Ovary (tissue), 9 donors: Measurements from ENCODE around the gene GRK4. TPM values are rescaled to one million over a fixed set of nuclear protein-coding genes. Genes with fewer than 3 reads are reported as not detected.

ENCODE experiments used
- DNase-seq, 5 donors: peaks; one replicate each; pipeline ENCODE4 v3.0.0-alpha.2; 2019 to 2020
- H3K27ac ChIP-seq, 2 donors: fragments of 200-600 bp; one replicate each; pipeline versions ENCODE4 v1.5.1 to v1.8.0; 2019 to 2022
- H3K27me3 ChIP-seq: fragments of 200-600 bp; one replicate; pipeline ENCODE4 v1.8.0; 2022
- H3K36me3 ChIP-seq: fragments of 200-600 bp; sonication (generic); one replicate; pipeline ENCODE4 v1.5.1; 2019
- H3K4me1 ChIP-seq: one replicate; pipeline ENCODE4 v1.8.1; 2013; ENCODE audit warnings: mild to moderate bottlenecking, moderate library complexity; ENCODE audit not compliant: insufficient read depth
- H3K4me3 ChIP-seq: fragments of 200-600 bp; sonication (generic); one replicate; pipeline ENCODE4 v1.5.1; 2017
- H3K9me3 ChIP-seq, 2 donors: fragments of 200-600 bp in 1 of 2; sonication (generic) in 1 of 2; one replicate each; pipeline versions ENCODE4 v1.5.1 to v1.8.1; 2013 to 2019; ENCODE audit warnings: mild to moderate bottlenecking in 1 of 2, moderate library complexity in 1 of 2
- EP300 ChIP-seq: sonication (generic); formaldehyde crosslinking; IDR thresholded peaks from one replicate; pipeline ENCODE4 v1.6.1; 2017; ENCODE audit warnings: antibody characterized with exemption
- POLR2A ChIP-seq: fragments of 450-650 bp; IDR thresholded peaks from one replicate; pipeline ENCODE4 v1.6.1; 2017; ENCODE audit warnings: antibody characterized with exemption, mild to moderate bottlenecking, moderate library complexity
- WGBS, 3 donors: extraction: QIAGEN DNeasy Blood & Tissue Kit in 1 of 3; methylation state at CpG; one replicate each; pipeline versions ENCODE4 v1.1.5 to v1.1.7; 2013 to 2017; 5-methylcytosine and 5-hydroxymethylcytosine counted together
- intact Hi-C, 4 donors: fragments of 100-400 bp; cut with DNase I; formaldehyde crosslinking; loops; one replicate each; pipeline versions ENCODE4 v1.11.0 to v1.15.1; 2022 to 2023
- polyA plus RNA-seq, 2 donors: library from polyadenylated mRNA; stranded (reverse); fragments of 200-250 nt in 1 of 2; fragments of 350-450 nt in 1 of 2; fragmentation: Illumina TruSeq in 1 of 2; extraction: RNeasy Lipid Tissue Mini Kit (QIAGEN cat#74804) in 1 of 2; gene quantifications; one replicate each; pipeline ENCODE4 v1.2.3, GENCODE V29; 2013 to 2014
- total RNA-seq, 7 donors: library from RNA; depleted of rRNA in 2 of 7; stranded (reverse); fragments of >200 nt in 2 of 7; fragmentation: NEBNext Ultra II Directional in 3 of 7; extraction: Animal tissue kit (Norgen Biotek cat#: 25700) in 3 of 7; gene quantifications; one replicate each; pipeline versions ENCODE4 v1.1.0 to v1.2.4, GENCODE V29; 2016 to 2023
- TF ChIP-seq, protein P1 (sequence below), 3 donors: fragments of 450-650 bp in 2 of 3; fragments of 200-600 bp in 1 of 3; IDR thresholded peaks; one replicate each; pipeline versions ENCODE4 v1.5.1 to v1.8.0; 2016 to 2022; ENCODE audit warnings: antibody characterized with exemption in 3 of 3, mild to moderate bottlenecking in 1 of 3
- donor health status: DM: no; HTN: no; CAD: no; lungs with moderate emphysema.
- donor health status: DM: no; HTN: no; CAD: no.
- donor health status: Bipolar disorder and iron deficiency.
- donor health status: DM: yes; HTN: yes; CAD: no.
- donor health status: DM: no; HTN: no; CAD: no.
- donor health status: DM: yes; HTN: yes; CAD: no.

GRK4 gene
- total and polyA plus RNA-seq, 9 donors = 3.3 to 17.6 (median 6.9) TPM

DNA sequence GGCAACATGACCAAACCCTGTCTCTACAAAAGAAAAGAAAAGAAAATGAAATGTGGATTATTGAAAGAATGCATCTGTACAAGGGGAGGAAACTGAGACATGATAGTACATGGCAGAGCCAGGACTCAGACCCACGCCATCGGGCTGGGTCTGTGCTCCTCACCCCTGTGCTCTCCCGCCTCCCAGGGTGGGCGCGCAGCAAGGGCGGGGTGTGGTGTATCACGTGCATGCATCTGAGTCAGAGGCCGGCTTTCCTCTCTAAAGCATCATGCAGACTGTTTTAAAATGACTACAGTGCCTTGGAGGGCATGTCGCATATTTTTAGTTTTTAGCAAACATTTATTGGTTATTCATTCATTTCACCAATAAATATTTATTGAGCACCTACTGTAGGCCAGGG, 63.2 kb downstream of the GRK4 start:
- no peak overlapping the region for H3K4me3 ChIP-seq
- intact Hi-C loops = no loop called here
- no peaks in the 10 kb centered on the region for H3K4me1 ChIP-seq
- TF ChIP-seq, protein P1, sequence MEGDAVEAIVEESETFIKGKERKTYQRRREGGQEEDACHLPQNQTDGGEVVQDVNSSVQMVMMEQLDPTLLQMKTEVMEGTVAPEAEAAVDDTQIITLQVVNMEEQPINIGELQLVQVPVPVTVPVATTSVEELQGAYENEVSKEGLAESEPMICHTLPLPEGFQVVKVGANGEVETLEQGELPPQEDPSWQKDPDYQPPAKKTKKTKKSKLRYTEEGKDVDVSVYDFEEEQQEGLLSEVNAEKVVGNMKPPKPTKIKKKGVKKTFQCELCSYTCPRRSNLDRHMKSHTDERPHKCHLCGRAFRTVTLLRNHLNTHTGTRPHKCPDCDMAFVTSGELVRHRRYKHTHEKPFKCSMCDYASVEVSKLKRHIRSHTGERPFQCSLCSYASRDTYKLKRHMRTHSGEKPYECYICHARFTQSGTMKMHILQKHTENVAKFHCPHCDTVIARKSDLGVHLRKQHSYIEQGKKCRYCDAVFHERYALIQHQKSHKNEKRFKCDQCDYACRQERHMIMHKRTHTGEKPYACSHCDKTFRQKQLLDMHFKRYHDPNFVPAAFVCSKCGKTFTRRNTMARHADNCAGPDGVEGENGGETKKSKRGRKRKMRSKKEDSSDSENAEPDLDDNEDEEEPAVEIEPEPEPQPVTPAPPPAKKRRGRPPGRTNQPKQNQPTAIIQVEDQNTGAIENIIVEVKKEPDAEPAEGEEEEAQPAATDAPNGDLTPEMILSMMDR (IDR thresholded peaks at IDR 0.05) = no peak
- TF ChIP-seq POLR2A (no peak), EP300 (no peak)
- no peaks in the 10 kb centered on the region for H3K9me3 ChIP-seq
- DNase-seq = no peak
- H3K27me3 ChIP-seq = no peaks in the 10 kb centered on the region
- WGBS, 3 donors = 90 to 94% (median 93%) methylated on average over 9 of the region's 9 CpGs
- H3K36me3 ChIP-seq = no peaks in the 10 kb centered on the region
- no peak overlapping the region for H3K27ac ChIP-seq

DNA sequence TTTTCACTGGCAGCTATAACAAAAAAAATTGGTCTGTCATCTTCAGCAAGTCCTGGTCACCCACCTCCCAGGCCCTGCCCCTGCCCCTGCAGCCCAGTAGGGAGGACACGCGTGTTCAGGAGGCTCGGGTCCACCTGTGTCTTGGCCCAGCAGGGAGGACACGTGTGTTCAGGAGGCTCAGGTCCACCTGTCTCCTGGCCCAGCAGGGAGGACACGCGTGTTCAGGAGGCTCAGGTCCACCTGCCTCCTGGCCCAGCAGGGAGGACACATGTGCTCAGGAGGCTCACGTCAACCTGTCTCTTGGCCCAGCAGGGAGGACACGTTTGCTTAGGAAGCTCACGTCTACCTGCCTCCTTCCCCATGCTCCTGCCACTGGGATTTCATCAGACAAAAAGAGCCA, 66.1 kb downstream of the GRK4 start:
- intact Hi-C loops = no loop called here
- TF ChIP-seq EP300 (no peak), POLR2A (no peak)
- TF ChIP-seq, protein P1 (IDR thresholded peaks at IDR 0.05) = no peak
- Histone ChIP-seq H3K27me3 (no peaks in the 10 kb centered on the region), H3K27ac (no peak overlapping the region), H3K4me3 (no peak overlapping the region), H3K4me1 (no peaks in the 10 kb centered on the region), H3K36me3 (no peaks in the 10 kb centered on the region), H3K9me3 (no peaks in the 10 kb centered on the region)
- no peak for DNase-seq
- WGBS, 3 donors = 91 to 96% (median 94%) methylated on average over 9 of the region's 9 CpGs

DNA sequence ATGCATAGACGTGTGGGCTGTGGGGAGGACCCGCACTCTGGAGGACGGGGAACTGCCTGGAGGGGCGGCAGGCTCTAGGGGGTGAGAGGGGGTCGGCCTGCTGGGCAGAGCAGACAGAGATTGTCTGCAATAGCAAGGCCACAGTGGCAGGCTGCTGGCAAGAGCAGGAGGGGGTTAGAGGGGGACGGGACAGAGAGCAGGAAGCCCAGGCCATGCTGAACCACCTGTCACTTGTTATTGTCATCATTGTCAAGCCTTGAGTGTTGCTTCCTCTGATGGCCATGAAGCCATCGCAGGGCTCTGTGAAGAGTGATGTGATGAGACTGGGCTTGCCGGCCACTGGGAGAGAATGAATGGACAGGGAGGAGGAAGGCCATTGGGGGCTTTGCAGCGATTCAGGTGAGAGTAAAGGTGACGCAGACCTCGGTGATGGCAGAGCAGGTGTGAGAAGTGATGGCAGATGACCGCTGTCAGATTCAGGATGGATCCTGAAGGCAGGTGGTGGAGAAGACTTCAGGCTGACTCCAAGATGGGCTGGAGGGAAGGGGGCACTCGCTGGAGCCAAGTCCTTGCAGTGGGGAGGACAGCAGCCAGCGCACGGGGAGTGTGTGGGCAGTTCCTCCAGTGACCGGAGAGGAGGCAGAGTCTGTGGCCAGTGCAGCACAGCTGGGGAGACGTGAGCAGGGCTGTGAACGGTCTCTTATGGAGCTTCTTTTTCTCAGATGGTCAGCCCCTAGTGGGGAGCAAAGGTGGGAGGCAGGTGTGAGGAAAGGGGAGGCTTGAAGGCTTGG, 67.4 kb downstream of the GRK4 start:
- 72 to 73% (median 72%) methylated on average over 18 of the region's 18 CpGs for WGBS, 3 donors
- no peak for DNase-seq
- Histone ChIP-seq H3K36me3 (no peaks in the 10 kb centered on the region), H3K9me3 (no peaks in the 10 kb centered on the region), H3K4me1 (no peaks in the 10 kb centered on the region), H3K27me3 (no peaks in the 10 kb centered on the region), H3K27ac (no peak overlapping the region), H3K4me3 (no peak overlapping the region)
- TF ChIP-seq EP300 (no peak), POLR2A (no peak)
- TF ChIP-seq, protein P1 (IDR thresholded peaks at IDR 0.05) = no peak
- intact Hi-C loops = loop anchor here in 1 of 4 donors (5.0 kb wide), 1 partner anchor 268 kb away; no protein-coding TSS in a partner anchor

DNA sequence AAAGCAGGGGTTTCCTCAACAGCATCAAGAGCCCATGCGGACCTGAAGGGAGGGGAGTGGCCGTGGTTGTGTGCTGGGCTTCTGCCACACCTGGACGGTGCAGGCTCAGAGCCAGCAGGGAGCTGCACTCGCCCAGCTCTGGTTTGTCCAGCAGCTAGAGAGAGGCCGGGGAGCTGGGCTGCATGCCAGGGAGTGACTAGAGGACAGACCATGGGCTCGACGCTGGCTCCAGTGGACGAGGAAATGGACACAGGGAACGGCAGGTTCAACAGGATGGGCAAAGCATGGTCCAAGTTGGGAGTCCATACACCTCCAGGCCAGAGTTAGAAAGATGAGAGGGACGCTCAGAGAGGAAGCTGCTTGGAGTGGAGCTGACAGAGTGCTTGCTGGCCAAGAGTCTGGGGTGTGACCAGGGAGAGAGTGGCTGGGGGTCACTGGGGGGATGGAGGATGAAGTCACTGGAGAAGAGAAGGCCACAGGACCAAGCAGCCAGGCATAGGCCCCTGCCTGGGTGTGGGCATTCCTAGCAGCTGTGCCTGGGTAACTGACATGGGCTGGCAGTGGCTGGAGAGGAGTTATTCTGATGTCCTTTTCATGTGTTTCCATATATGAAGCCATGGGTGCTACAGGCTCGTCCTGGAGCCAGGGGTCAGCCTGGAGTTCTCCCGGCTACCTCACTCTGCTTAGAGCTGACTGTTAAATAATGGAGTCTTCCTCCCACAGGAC, 68.1 kb downstream of the GRK4 start:
- Histone ChIP-seq H3K4me3 (no peak overlapping the region), H3K27ac (no peak overlapping the region), H3K9me3 (no peaks in the 10 kb centered on the region), H3K27me3 (no peaks in the 10 kb centered on the region), H3K4me1 (no peaks in the 10 kb centered on the region), H3K36me3 (no peaks in the 10 kb centered on the region)
- DNase-seq = no peak
- WGBS, 3 donors = 57 to 65% (median 59%) methylated on average over 12 of the region's 12 CpGs
- TF ChIP-seq, protein P1 (IDR thresholded peaks at IDR 0.05) = no peak
- no peak for TF ChIP-seq EP300
- TF ChIP-seq POLR2A = no peak
- intact Hi-C loops = loop anchor here in 1 of 4 donors (5.0 kb wide), 1 partner anchor 269 kb away; no protein-coding TSS in a partner anchor
